Measurements from ENCODE around the gene LILRA1. TPM values are rescaled to one million over a fixed set of nuclear protein-coding genes. Genes with fewer than 3 reads are reported as not detected.
A peak's percentile ranks its signal among the peaks of the same experiment; 100 is the strongest.

The LILRA1 gene
- total and polyA plus RNA-seq, 10 of the 15 experiments (the other 5 are each of a cell fraction or from before 2014, with no cell fraction given) = 0.04 TPM; not detected in 9

DNA sequence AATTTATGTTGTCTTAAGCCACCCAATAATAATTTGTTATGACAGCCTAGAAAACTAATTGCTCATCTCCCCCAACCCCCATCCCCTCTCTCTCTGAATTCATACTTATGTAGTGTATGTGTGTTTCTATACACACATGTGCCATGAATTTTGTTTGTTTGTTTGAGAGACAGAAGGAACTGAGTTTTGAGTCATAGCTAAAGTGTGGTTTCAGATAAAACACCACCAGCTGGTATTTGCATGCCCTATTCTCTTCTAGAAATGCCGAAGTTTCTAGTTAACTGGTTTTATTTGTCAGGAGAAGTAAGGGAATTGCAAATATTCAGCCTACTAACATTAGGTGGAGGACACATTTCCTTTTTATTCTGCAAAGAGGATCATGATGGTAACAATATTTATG, 37.2 kb upstream of the LILRA1 start:
- SMC1A ChIA-PET (ENCODE audit: uncharacterized antibody, unreplicated experiment) = interaction anchor here (1.0 to 1.7 kb wide), 5 partner anchors 23 to 62 kb away, joined by 3 to 6 read pairs (median 3); no protein-coding TSS in a partner anchor
- DNase-seq (ENCODE audit: low read depth, low spot score) (no peak), FAIRE-seq (no peak), ATAC-seq (peak; percentile 71)
- Histone ChIP-seq H3K9me3 (replicated peaks; ENCODE audit: control insufficient read depth, insufficient read depth, low read length) (no peaks in the 10 kb centered on the region), H3K27me3 (replicated peaks in 1 of 2; ENCODE audit: control insufficient read depth in 2 of 2, insufficient read depth in 2 of 2, low read length in 1 of 2) (no peaks in the 10 kb centered on the region; a peak in 1 of 4 replicates), H2AFZ (ENCODE audit: control insufficient read depth, low read depth, low read length) (no peak overlapping the region), H3K4me3 (no peak overlapping the region), H3K9ac (ENCODE audit: control insufficient read depth, insufficient read depth, low read length) (no peak overlapping the region), H3K27ac (ENCODE audit: control insufficient read depth, insufficient read depth) (no peak overlapping the region), H3K4me2 (ENCODE audit: control insufficient read depth, insufficient read depth) (peak overlapping the region; percentile 27; the same call in 1 of the 2 replicates), H3K4me1 (ENCODE audit: control insufficient read depth, insufficient read depth, low read length) (peaks cover 21% of the 10 kb centered on the region), H4K20me1 (ENCODE audit: control insufficient read depth, insufficient read depth) (no peaks in the 10 kb centered on the region), H3K79me2 (ENCODE audit: control insufficient read depth, insufficient read depth, low read length) (no peaks in the 10 kb centered on the region), H3K36me3 (ENCODE audit: control insufficient read depth in 2 of 2, insufficient read depth in 2 of 2, low read length in 1 of 2) (no peaks in the 10 kb centered on the region)
- intact Hi-C loops (cut with micrococcal nuclease; ENCODE audit: unreplicated experiment) (no loop called here), in situ Hi-C loops (cut with MboI) (no loop called here)
- RAD21 ChIA-PET (ENCODE audit: unreplicated experiment) = interaction anchor here (1.2 kb wide), 1 partner anchor 38 kb away, joined by 3 read pairs; no protein-coding TSS in a partner anchor
- no peak for TF ChIP-seq CBFB (IDR thresholded peaks at IDR 0.05; ENCODE audit: low read depth)
- peak; percentile 74 for TF ChIP-seq RUNX3 (IDR thresholded peaks at IDR 0.05; ENCODE audit: low read length)
- peak; percentile 74; the same call in 1 of the 3 replicates for TF ChIP-seq POU2F2 (IDR thresholded peaks at IDR 0.05; ENCODE audit: borderline replicate concordance, low read depth, low read length)
- no peak for TF ChIP-seq ASH2L (IDR thresholded peaks at IDR 0.05; ENCODE audit: borderline replicate concordance, low read depth)
- TF ChIP-seq EP300 (IDR thresholded peaks at IDR 0.05; ENCODE audit: borderline replicate concordance in 1 of 2, control insufficient read depth in 1 of 2, low read depth in 2 of 2, low read length in 2 of 2) = peak in 1 of 2 experiments; percentile 56; a peak in 1 of 4 replicates
- peak; percentile 68; the same call in 1 of the 2 replicates for TF ChIP-seq TCF12 (IDR thresholded peaks at IDR 0.05; ENCODE audit: low read depth, low read length)
- TF ChIP-seq, protein P1, sequence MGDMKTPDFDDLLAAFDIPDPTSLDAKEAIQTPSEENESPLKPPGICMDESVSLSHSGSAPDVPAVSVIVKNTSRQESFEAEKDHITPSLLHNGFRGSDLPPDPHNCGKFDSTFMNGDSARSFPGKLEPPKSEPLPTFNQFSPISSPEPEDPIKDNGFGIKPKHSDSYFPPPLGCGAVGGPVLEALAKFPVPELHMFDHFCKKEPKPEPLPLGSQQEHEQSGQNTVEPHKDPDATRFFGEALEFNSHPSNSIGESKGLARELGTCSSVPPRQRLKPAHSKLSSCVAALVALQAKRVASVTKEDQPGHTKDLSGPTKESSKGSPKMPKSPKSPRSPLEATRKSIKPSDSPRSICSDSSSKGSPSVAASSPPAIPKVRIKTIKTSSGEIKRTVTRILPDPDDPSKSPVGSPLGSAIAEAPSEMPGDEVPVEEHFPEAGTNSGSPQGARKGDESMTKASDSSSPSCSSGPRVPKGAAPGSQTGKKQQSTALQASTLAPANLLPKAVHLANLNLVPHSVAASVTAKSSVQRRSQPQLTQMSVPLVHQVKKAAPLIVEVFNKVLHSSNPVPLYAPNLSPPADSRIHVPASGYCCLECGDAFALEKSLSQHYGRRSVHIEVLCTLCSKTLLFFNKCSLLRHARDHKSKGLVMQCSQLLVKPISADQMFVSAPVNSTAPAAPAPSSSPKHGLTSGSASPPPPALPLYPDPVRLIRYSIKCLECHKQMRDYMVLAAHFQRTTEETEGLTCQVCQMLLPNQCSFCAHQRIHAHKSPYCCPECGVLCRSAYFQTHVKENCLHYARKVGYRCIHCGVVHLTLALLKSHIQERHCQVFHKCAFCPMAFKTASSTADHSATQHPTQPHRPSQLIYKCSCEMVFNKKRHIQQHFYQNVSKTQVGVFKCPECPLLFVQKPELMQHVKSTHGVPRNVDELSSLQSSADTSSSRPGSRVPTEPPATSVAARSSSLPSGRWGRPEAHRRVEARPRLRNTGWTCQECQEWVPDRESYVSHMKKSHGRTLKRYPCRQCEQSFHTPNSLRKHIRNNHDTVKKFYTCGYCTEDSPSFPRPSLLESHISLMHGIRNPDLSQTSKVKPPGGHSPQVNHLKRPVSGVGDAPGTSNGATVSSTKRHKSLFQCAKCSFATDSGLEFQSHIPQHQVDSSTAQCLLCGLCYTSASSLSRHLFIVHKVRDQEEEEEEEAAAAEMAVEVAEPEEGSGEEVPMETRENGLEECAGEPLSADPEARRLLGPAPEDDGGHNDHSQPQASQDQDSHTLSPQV (IDR thresholded peaks at IDR 0.05) = no peak
- TF ChIP-seq BMI1 (IDR thresholded peaks at IDR 0.05; ENCODE audit: borderline replicate concordance) = no peak
- TF ChIP-seq RB1 (IDR thresholded peaks at IDR 0.05; ENCODE audit: borderline replicate concordance) = no peak
- peak; percentile 36 to 43; a peak in 1 of 4 replicates for TF ChIP-seq BHLHE40 (IDR thresholded peaks at IDR 0.05; ENCODE audit: borderline replicate concordance in 1 of 2, low read depth in 2 of 2, low read length in 1 of 2)
- peak; percentile 40; the same call in 1 of the 2 replicates for TF ChIP-seq PKNOX1 (IDR thresholded peaks at IDR 0.05)
- TF ChIP-seq BCL11A (IDR thresholded peaks at IDR 0.05; ENCODE audit: low read depth, low read length) = 0 out of 2 replicates have a peak, but pooled peaks have one; percentile 16
- peak; percentile 65; the same call in 1 of the 2 replicates for TF ChIP-seq IRF4 (IDR thresholded peaks at IDR 0.05; ENCODE audit: low read depth, low read length)
- peak; percentile 61 for TF ChIP-seq JUNB (IDR thresholded peaks at IDR 0.05)
- WGBS (ENCODE audit: insufficient coverage, insufficient replicate concordance, low lambda C conversion rate, missing lambda C conversion rate) = 0% methylated on average over 1 of the region's 1 CpG
- POLR2A ChIA-PET = interaction anchor here (0.8 to 1.1 kb wide), 2 partner anchors 37 to 63 kb away, joined by 3 to 4 read pairs; no protein-coding TSS in a partner anchor
- BruUV-seq (replicated peaks) = no TSS peak
- CTCF ChIA-PET = interaction anchor here (1.0 to 2.0 kb wide), 4 partner anchors 10 to 77 kb away, joined by 3 to 5 read pairs (median 4); no protein-coding TSS in a partner anchor

All from GM12878 (cell line).